Ishikawa (cell line): Measurements from ENCODE around the gene KRT71.
A peak's percentile ranks its signal among the peaks of the same experiment; 100 is the strongest.

Source experiments
- CEBPB ChIP-seq: IDR thresholded peaks from 2 replicates; pipeline ENCODE4 v1.6.1; 2012
- CREB1 ChIP-seq: IDR thresholded peaks from 2 replicates; pipeline ENCODE4 v1.6.1; 2012; ENCODE audit warnings: low read depth
- EGR1 ChIP-seq: IDR thresholded peaks from 2 replicates; pipeline ENCODE4 v1.6.1; 2012
- EP300 ChIP-seq: IDR thresholded peaks from 2 replicates; pipeline ENCODE4 v1.6.1; 2012; ENCODE audit warnings: borderline replicate concordance
- FOXM1 ChIP-seq: IDR thresholded peaks from 2 replicates; pipeline ENCODE4 v1.6.1; 2012; ENCODE audit warnings: low read depth, borderline replicate concordance
- NFIC ChIP-seq: IDR thresholded peaks from 2 replicates; pipeline ENCODE4 v1.6.1; 2012
- RAD21 ChIP-seq: IDR thresholded peaks from 2 replicates; pipeline ENCODE4 v1.6.1; 2012; ENCODE audit warnings: low read depth
- REST ChIP-seq: IDR thresholded peaks from 2 replicates; pipeline ENCODE4 v1.6.1; 2012; ENCODE audit warnings: low read depth, mild to moderate bottlenecking
- TAF1 ChIP-seq: IDR thresholded peaks from 2 replicates; pipeline ENCODE4 v1.6.1; 2012; ENCODE audit warnings: low read depth, mild to moderate bottlenecking
- TCF12 ChIP-seq: IDR thresholded peaks from 2 replicates; pipeline ENCODE4 v1.6.1; 2012; ENCODE audit warnings: low read depth
- TEAD4 ChIP-seq: IDR thresholded peaks from 2 replicates; pipeline ENCODE4 v1.6.1; 2012
- YY1 ChIP-seq: IDR thresholded peaks from 2 replicates; pipeline ENCODE4 v1.6.1; 2012; ENCODE audit warnings: low read depth
- ZBTB7A ChIP-seq: IDR thresholded peaks from 2 replicates; pipeline ENCODE4 v1.6.1; 2012; ENCODE audit warnings: low read depth
- TF ChIP-seq, protein P1 (sequence below): IDR thresholded peaks from 2 replicates; pipeline ENCODE4 v1.6.1; 2012
- TF ChIP-seq, protein P2 (sequence below): IDR thresholded peaks from 2 replicates; pipeline ENCODE4 v1.6.1; 2012

The KRT71 gene

DNA sequence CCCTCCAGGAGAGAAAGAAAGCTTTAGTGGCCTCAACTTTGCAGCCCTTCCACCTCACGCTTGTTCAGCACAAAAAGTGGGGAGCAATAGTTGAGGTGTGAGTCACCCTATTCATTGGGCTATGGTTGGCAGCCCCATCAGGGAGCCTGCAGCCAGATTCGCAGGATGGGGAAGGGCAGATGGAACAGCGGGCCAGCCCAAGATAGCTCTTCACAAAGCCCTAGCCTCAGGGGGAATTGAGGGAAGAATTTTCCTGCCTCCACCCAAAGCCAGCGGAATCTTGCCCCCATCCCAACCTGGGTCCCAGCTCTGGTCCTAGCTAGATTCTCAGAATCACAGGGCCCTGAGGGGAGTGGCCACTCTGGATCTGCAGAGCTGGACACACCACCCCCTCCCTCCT, 29.1 kb downstream of the KRT71 start:
- TF ChIP-seq EGR1 (no peak), YY1 (no peak), CEBPB (no peak), TAF1 (no peak), ZBTB7A (no peak), TCF12 (peak; percentile 78), FOXM1 (peak; percentile 43; the same call in 1 of the 2 replicates), REST (no peak), CREB1 (no peak), TEAD4 (peak; percentile 81), EP300 (peak; percentile 86), NFIC (peak; percentile 58), RAD21 (no peak)
- TF ChIP-seq, protein P1, sequence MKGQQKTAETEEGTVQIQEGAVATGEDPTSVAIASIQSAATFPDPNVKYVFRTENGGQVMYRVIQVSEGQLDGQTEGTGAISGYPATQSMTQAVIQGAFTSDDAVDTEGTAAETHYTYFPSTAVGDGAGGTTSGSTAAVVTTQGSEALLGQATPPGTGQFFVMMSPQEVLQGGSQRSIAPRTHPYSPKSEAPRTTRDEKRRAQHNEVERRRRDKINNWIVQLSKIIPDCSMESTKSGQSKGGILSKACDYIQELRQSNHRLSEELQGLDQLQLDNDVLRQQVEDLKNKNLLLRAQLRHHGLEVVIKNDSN = no peak
- TF ChIP-seq, protein P2, sequence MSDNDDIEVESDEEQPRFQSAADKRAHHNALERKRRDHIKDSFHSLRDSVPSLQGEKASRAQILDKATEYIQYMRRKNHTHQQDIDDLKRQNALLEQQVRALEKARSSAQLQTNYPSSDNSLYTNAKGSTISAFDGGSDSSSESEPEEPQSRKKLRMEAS = no peak

DNA sequence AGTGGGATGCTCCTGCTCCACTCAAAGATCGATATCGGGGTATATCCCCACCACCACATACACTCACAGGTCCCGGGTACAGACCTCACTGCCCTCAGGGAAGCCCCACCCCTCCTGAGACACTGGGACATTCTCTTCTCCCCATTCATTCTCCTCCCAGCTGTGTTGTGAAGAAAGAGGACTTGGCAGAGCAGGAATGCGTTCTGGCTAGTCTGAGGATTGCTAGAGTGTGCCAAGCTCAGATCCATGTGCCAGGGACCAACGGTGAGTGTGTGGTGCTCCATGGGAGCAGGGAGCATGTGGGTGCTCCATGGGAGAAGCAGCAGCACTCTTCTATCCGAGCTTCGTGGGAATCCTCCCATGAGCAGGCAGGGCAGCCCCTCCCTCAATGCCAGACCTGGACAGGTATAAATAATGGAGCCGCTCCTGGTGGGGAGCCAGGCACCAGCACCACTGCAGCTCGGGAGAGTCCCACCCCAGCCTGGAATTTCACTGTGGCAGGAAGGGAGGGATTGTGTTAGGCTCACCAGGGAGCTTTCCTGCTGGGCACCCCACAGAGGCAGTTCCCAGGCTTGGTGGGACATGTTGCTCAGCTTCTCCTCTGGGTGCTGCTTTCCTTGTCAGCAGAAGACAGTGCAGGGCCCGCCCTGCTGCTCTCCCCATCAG, 30.5 kb downstream of the KRT71 start:
- TF ChIP-seq ZBTB7A (peak; percentile 93), YY1 (peak; percentile 81), EP300 (peak; percentile 99), CREB1 (no peak), EGR1 (no peak), FOXM1 (peak; percentile 97), TAF1 (peak; percentile 41; the same call in 1 of the 2 replicates), TEAD4 (peak; percentile 98), REST (no peak; the same call in 1 of the 2 replicates), CEBPB (peak; percentile 72; the same call in 1 of the 2 replicates), NFIC (peak; percentile 97), RAD21 (peak; percentile 41), TCF12 (peak; percentile 99)
- TF ChIP-seq, protein P2 = peak; percentile 98
- TF ChIP-seq, protein P1 = no peak; the same call in 1 of the 2 replicates

DNA sequence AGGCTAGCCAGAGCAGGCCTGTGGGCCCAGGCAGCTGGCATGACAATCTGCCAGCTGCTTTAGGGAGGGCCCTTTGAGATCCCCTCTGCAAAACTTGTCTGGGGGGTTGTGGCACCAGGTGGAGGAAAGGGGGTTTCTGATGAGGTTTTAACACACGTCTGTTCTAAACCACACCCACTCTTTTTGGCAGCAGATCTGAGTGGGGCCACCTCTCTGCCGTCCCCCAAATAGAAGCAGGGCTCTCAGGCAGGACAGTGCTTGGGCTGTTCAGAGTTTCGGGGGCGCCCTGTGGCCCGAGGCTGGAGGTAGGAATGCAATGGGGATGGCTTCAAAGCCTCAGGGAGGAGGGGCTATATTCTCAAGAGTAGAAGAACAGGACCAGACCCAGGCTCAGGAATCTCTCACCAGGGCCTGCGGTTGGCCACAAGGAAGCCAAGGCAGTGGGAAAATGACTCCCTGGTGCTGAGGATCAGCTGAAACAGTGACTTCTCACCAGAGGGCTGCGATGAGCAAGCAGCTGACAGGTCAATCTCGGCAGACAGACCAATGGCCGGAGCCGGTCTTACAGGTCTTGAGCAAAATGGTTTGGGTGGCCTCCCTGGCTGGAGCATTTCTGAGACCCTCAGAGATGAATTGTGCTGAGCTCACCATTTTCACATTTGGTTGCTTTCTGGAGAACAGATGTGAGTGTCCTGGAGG, 31.2 kb downstream of the KRT71 start:
- TF ChIP-seq EP300 (no peak), TEAD4 (peak; percentile 9; the same call in 1 of the 2 replicates), YY1 (no peak), TCF12 (0 out of 2 replicates have a peak, but pooled peaks have one; percentile 6), FOXM1 (no peak)
- TF ChIP-seq, protein P1 = no peak

DNA sequence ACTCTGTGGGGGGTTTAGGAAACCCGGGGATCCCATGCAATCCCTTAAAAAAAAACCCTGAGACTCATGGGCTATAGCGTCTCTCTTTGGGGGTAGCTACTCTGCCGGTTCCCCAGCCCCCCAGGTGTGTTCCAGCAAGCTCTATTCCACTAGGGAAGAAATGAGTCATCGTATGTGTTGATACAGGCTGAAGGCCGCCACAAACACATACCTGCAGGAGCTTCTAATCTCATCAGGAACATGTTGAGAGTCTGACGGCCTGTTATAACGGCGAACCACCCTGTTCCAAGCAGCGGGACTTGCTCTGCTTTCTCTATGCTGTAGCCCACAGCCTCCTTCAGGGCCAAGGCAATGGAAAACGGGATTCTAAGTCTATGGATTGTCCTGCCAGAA, 31.8 kb downstream of the KRT71 start:
- peak; percentile 47; the same call in 1 of the 2 replicates for TF ChIP-seq EP300
- no peak for TF ChIP-seq TAF1
- TF ChIP-seq NFIC = peak; percentile 51
- 0 out of 2 replicates have a peak, but pooled peaks have one; percentile 31 for TF ChIP-seq FOXM1
- TF ChIP-seq, protein P1 = no peak
- TF ChIP-seq, protein P2 = no peak
- no peak for TF ChIP-seq YY1
- no peak for TF ChIP-seq CEBPB
- TF ChIP-seq EGR1 = no peak
- peak; percentile 73 for TF ChIP-seq TCF12
- TF ChIP-seq ZBTB7A = no peak
- no peak for TF ChIP-seq CREB1
- no peak for TF ChIP-seq TEAD4
- no peak for TF ChIP-seq REST
- peak; percentile 13; the same call in 1 of the 2 replicates for TF ChIP-seq RAD21
